K562 (cell line): Measurements from ENCODE around the gene SCAMP1. TPM values are rescaled to one million over a fixed set of nuclear protein-coding genes. Genes with fewer than 3 reads are reported as not detected.

ENCODE experiments used
- ATAC-seq: fragments of 200-7000 bp; cut with Tn5 transposase; 3 replicates; pipeline ENCODE4 v1.9.1; 2020; ENCODE audit warnings: moderate library complexity
- BruUV-seq: library from RNA; stranded (reverse); fragments of 400-500 nt; replicated peaks from 2 replicates; lab custom pipeline; 2021; lab: Mats Ljungman, UMichigan
- CTCF ChIA-PET: fragments of 300-600 bp; formaldehyde crosslinking; extraction: SDS; loops from one replicate; lab custom pipeline; 2021; ENCODE audit warnings: low intra/inter-chr PET ratio; lab: Yijun Ruan, JAX
- POLR2A ChIA-PET: fragments of 300-600, 350-650 bp; sonication (Branson Sonifier 250); formaldehyde crosslinking; extraction: SDS; loops from one replicate; lab custom pipeline; 2021; ENCODE audit warnings: antibody characterized with exemption, inconsistent platforms; lab: Yijun Ruan, JAX
- DNase-seq, 4 experiments: peaks; one replicate each; pipeline versions ENCODE4 v3.0.0 to v3.0.0-alpha.2; 2011 to 2018; ENCODE audit warnings: low spot score in 3 of 4, mixed read lengths in 3 of 4; ENCODE audit errors: extremely low read depth in 1 of 4
- FAIRE-seq: peaks from 2 replicates; lab custom pipeline; 2011; peaks lifted over from hg19 to GRCh38; lab: Jason Lieb, UNC
- H2AFZ ChIP-seq: 2 replicates; pipeline ENCODE4 v1.6.0; 2011; ENCODE audit warnings: low read depth, low read length, control low read depth, inconsistent platforms
- H3K27ac ChIP-seq: fragments of 200-600 bp; 3 replicates; pipeline ENCODE4 v1.8.0; 2011; ENCODE audit warnings: low read depth, mild to moderate bottlenecking, control low read depth, inconsistent platforms, low read length, moderate library complexity, mixed read lengths; ENCODE audit errors: extremely low read depth
- H3K27me3 ChIP-seq, 2 experiments: fragments of 300-600 bp in 1 of 2; 2 replicates in 1 of 2; 3 replicates in 1 of 2; pipeline versions ENCODE4 v1.6.0 to v1.8.0; 2011; ENCODE audit warnings: inconsistent platforms in 2 of 2, low read length in 2 of 2, mild to moderate bottlenecking in 1 of 2, mixed read lengths in 1 of 2, moderate library complexity in 1 of 2; ENCODE audit not compliant: control insufficient read depth in 2 of 2, insufficient read depth in 2 of 2
- H3K36me3 ChIP-seq: fragments of 300-600 bp; 3 replicates; pipeline ENCODE4 v1.8.0; 2011; ENCODE audit warnings: mild to moderate bottlenecking, low read length, inconsistent platforms; ENCODE audit not compliant: control insufficient read depth, insufficient read depth
- H3K4me1 ChIP-seq, 2 experiments: fragments of 200-600 bp in 1 of 2; replicated peaks in 1 of 2; 2 replicates in 1 of 2; 3 replicates in 1 of 2; pipeline versions ENCODE4 v1.5.1 to v1.8.0; 2011; ENCODE audit warnings: inconsistent platforms in 2 of 2, low read length in 2 of 2, mild to moderate bottlenecking in 1 of 2, mixed read lengths in 1 of 2, moderate library complexity in 1 of 2; ENCODE audit not compliant: control insufficient read depth in 2 of 2, insufficient read depth in 2 of 2
- H3K4me2 ChIP-seq: 2 replicates; pipeline ENCODE4 v1.6.1; 2011; ENCODE audit warnings: low read length, control low read depth, inconsistent platforms, mixed read lengths; ENCODE audit not compliant: insufficient read depth
- H3K4me3 ChIP-seq: fragments of 200-600 bp; sonication (generic), shearing (Covaris generic); 2 replicates; pipeline ENCODE4 v1.5.1; 2016; ENCODE audit warnings: control low read depth, inconsistent platforms
- H3K79me2 ChIP-seq: fragments of 200-600 bp; 3 replicates; pipeline ENCODE4 v1.8.0; 2011; ENCODE audit warnings: low read length, inconsistent platforms; ENCODE audit not compliant: control insufficient read depth, insufficient read depth
- H3K9ac ChIP-seq, 2 experiments: 2 replicates each; pipeline versions ENCODE4 v1.6.0 to v1.6.1; 2011; ENCODE audit warnings: low read depth in 2 of 2, low read length in 2 of 2, control low read depth in 1 of 2, inconsistent platforms in 1 of 2, mild to moderate bottlenecking in 1 of 2, mixed read lengths in 1 of 2; ENCODE audit not compliant: insufficient read depth in 1 of 2
- H3K9me1 ChIP-seq: one replicate; pipeline ENCODE4 v1.6.0; 2011; ENCODE audit warnings: inconsistent platforms, mild to moderate bottlenecking, low read length, moderate library complexity; ENCODE audit not compliant: control insufficient read depth, insufficient read depth
- H3K9me3 ChIP-seq: replicated peaks from 2 replicates; pipeline ENCODE4 v1.5.1; 2011; ENCODE audit warnings: low read depth, low read length, inconsistent platforms; ENCODE audit not compliant: control insufficient read depth, insufficient read depth
- H4K20me1 ChIP-seq: replicated peaks from 2 replicates; pipeline ENCODE4 v1.6.1; 2011; ENCODE audit warnings: low read length, inconsistent platforms, mixed read lengths; ENCODE audit not compliant: control insufficient read depth, insufficient read depth
- CBX1 ChIP-seq: sonication (generic); IDR thresholded peaks from 2 replicates; pipeline ENCODE4 v1.6.1; 2016; ENCODE audit warnings: antibody characterized with exemption, low read depth, mild to moderate bottlenecking
- ETV6 ChIP-seq, 3 experiments: fragments of 150-350 bp in 1 of 3; sonication (generic) in 1 of 3; formaldehyde crosslinking in 1 of 3; IDR thresholded peaks; 2 replicates each; pipeline versions ENCODE4 v1.6.1 to v1.8.0; 2014 to 2022; ENCODE audit warnings: borderline replicate concordance in 2 of 3, low read depth in 2 of 3, antibody characterized with exemption in 1 of 3, low read length in 1 of 3, mild to moderate bottlenecking in 1 of 3, missing genetic modification reagents in 1 of 3
- HBP1 ChIP-seq: fragments of 450-650 bp; formaldehyde crosslinking; IDR thresholded peaks from 2 replicates; pipeline ENCODE4 v1.4.0; 2022; ENCODE audit warnings: missing genetic modification characterization
- L3MBTL2 ChIP-seq: fragments of 450-650 bp; IDR thresholded peaks from 2 replicates; pipeline ENCODE4 v1.6.1; 2016; ENCODE audit warnings: mild to moderate bottlenecking, moderate library complexity
- MGA ChIP-seq: fragments of 450-650 bp; IDR thresholded peaks from 2 replicates; pipeline ENCODE4 v1.6.1; 2016; ENCODE audit warnings: mild to moderate bottlenecking, moderate library complexity
- SP2 ChIP-seq: IDR thresholded peaks from 2 replicates; pipeline ENCODE4 v1.6.1; 2011; ENCODE audit warnings: mild to moderate bottlenecking, low read depth, low read length, moderate library complexity; ENCODE audit not compliant: poor library complexity, severe bottlenecking; ENCODE audit errors: extremely low read depth
- ZBTB7A ChIP-seq: IDR thresholded peaks from 2 replicates; pipeline ENCODE4 v1.6.1; 2011; ENCODE audit warnings: low read depth, mild to moderate bottlenecking, low read length, moderate library complexity, borderline replicate concordance; ENCODE audit not compliant: control insufficient read depth
- ZKSCAN8 ChIP-seq: fragments of 200-800 bp; sonication (Bioruptor generic); IDR thresholded peaks from 2 replicates; pipeline ENCODE4 v1.6.1; 2016; ENCODE audit warnings: missing genetic modification characterization, missing compliant biosample characterization
- ZNF41 ChIP-seq: fragments of 250-450 bp; sonication (Bioruptor Pico); conservative IDR thresholded peaks from 2 replicates; pipeline ENCODE4 v1.4.0; 2020; ENCODE audit warnings: mild to moderate bottlenecking
- WGBS: fragments of 100-300 bp; shearing (Covaris generic); methylation state at CpG from one replicate; pipeline ENCODE4 v1.1.6; 2016; ENCODE audit warnings: low coverage, mixed read lengths; ENCODE audit not compliant: insufficient coverage; ENCODE audit errors: missing lambda C conversion rate; 5-methylcytosine and 5-hydroxymethylcytosine counted together
- in situ Hi-C: fragments of 300-500 bp; cut with MboI; formaldehyde crosslinking; loops from 4 replicates; pipeline ENCODE4 v1.15.0; 2018; ENCODE audit warnings: inconsistent platforms, mixed read lengths
- intact Hi-C: fragments of 100-400 bp; cut with micrococcal nuclease; formaldehyde crosslinking; loops from 2 replicates; pipeline ENCODE4 v1.14.2; 2022
- polyA plus RNA-seq, 8 experiments: library from polyadenylated mRNA; depleted of rRNA in 4 of 8; stranded (reverse) in 5 of 8; unstranded in 3 of 8; fragments of >200 nt; fragmentation: Nextera tagmentation in 2 of 8; fragmentation: Illumina TruSeq in 1 of 8; extraction: Ambion mirVana in 2 of 8; extraction: Trizol in 1 of 8; gene quantifications; 2 replicates each; pipeline versions ENCODE4 v1.2.1 to v1.2.3, GENCODE V29; 2011 to 2014; ENCODE audit warnings: inconsistent platforms in 1 of 8, missing spikeins in 1 of 8
- total RNA-seq, 7 experiments: library from RNA; depleted of rRNA in 6 of 7; stranded (reverse); fragments of >200 nt in 6 of 7; fragmentation: Illumina TruSeq in 2 of 7; extraction: Trizol in 2 of 7; gene quantifications; 2 replicates each; pipeline versions ENCODE4 v1.2.1 to v1.2.3, GENCODE V29; 2011 to 2021; ENCODE audit warnings: low replicate concordance in 1 of 7

SCAMP1 gene
- total and polyA plus RNA-seq, 9 of the 15 experiments (the other 6 are each of a cell fraction or from before 2014, with no cell fraction given) = 5.4 to 23.9 (median 13.8) TPM

DNA sequence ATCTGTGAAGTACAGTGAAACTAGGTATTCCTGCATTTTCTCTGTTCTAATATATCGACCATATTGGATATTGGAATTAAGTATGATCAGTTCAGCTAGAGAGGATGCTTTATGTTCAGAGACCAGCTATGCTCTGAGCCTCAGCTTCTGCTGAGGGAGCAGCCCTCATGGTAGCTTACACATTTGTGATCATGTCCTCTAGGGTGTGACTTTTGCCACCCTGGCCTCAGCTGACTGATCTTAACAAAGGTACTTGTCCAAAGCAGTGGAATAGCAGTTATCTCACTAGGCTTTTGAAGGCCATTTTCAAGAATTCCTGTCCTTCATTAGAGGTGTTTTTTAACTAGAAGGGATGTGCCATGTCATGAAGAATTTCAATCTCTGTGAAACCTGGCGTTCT is 9.3 kb downstream of the SCAMP1 start:
- no peak for DNase-seq
- no peaks in the 10 kb centered on the region for H3K36me3 ChIP-seq
- H3K9me3 ChIP-seq = no peaks in the 10 kb centered on the region
- H4K20me1 ChIP-seq = no peaks in the 10 kb centered on the region
- no peak overlapping the region for H3K4me3 ChIP-seq
- in situ Hi-C loops (no loop called here), intact Hi-C loops (no loop called here)
- ChIA-PET CTCF (no interaction called here), POLR2A (interaction anchor here (0.9 to 1.9 kb wide), 2 partner anchors 9 to 82 kb away, joined by 3 to 4 read pairs; partner anchors contain the start of gene SCAMP1)
- H3K4me1 ChIP-seq = no peaks in the 10 kb centered on the region; a peak in 1 of 5 replicates
- WGBS = 42% methylated on average over 2 of the region's 2 CpGs
- no peak overlapping the region for H3K9ac ChIP-seq
- H3K27ac ChIP-seq = no peak overlapping the region
- H3K79me2 ChIP-seq = peaks cover 27% of the 10 kb centered on the region
- no peak overlapping the region for H2AFZ ChIP-seq
- BruUV-seq = no TSS peak
- H3K27me3 ChIP-seq = no peaks in the 10 kb centered on the region
- FAIRE-seq = no peak
- no peak overlapping the region for H3K4me2 ChIP-seq
- no peaks in the 10 kb centered on the region for H3K9me1 ChIP-seq
- peak; percentile 64; the same call in 2 of the 3 replicates for ATAC-seq
- no peak for TF ChIP-seq HBP1 (CRISPR knock-in tag)
- no peak for TF ChIP-seq ZBTB7A
- TF ChIP-seq ZNF41 (CRISPR knock-in tag) = peak; percentile 73; the same call in 1 of the 2 replicates
- no peak for TF ChIP-seq ZKSCAN8
- no peak for TF ChIP-seq SP2
- TF ChIP-seq MGA = peak; percentile 46; the same call in 1 of the 2 replicates
- peak; percentile 36; the same call in 1 of the 2 replicates for TF ChIP-seq L3MBTL2
- no peak for TF ChIP-seq CBX1
- TF ChIP-seq ETV6 (IDR thresholded peaks at IDR 0.05; ENCODE audit: borderline replicate concordance in 1 of 2, low read depth in 2 of 2, low read length in 1 of 2) = no peak
- no peak for TF ChIP-seq ETV6 (CRISPR knock-in tag; IDR thresholded peaks at IDR 0.05; ENCODE audit: borderline replicate concordance)
